ENCODE results near the gene NTN1.

The NTN1 gene

DNA sequence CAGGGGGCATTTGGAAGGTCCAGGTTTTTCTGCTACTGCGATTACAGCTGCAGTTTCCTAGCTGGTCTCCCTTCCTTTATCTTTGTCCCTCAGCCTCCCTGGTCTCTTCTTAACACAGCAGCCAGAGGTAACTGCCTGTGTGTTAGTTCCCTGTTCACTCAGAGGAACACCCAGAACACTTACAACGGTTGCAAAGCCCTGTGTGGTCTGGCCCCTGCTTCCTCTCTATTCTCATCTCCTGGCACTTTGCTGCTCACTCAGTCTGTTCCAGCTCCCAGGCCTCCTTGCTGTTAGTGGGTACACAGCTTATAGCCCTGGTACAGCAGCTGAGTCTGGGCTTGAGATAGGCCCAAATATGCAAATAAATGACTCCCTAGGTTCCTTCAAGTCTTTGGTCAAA, 16.4 kb downstream of the NTN1 start:
- DNase-seq (ENCODE audit: low read depth, low spot score), result no peak

DNA sequence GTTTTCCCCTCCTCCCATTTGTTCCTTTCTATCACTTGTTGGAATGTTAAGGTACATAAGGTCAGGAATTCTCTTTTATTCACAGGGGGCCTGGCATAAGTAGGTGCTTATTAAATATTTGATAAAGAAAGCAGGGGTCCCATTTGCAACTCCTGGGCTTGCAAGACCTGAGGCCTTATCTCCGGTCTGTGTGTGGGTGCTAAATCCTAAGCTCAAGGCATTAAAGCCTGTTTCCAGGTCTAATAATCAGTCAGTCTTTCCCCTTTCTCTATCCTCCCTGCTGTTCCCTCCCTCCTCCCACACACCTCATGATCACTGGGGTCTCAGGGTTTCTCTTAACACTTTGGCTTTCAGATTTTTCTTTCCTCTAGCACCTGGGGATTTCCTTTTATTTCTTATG, 17.1 kb downstream of the NTN1 start:
- no peak for DNase-seq (ENCODE audit: low read depth, low spot score)

DNA sequence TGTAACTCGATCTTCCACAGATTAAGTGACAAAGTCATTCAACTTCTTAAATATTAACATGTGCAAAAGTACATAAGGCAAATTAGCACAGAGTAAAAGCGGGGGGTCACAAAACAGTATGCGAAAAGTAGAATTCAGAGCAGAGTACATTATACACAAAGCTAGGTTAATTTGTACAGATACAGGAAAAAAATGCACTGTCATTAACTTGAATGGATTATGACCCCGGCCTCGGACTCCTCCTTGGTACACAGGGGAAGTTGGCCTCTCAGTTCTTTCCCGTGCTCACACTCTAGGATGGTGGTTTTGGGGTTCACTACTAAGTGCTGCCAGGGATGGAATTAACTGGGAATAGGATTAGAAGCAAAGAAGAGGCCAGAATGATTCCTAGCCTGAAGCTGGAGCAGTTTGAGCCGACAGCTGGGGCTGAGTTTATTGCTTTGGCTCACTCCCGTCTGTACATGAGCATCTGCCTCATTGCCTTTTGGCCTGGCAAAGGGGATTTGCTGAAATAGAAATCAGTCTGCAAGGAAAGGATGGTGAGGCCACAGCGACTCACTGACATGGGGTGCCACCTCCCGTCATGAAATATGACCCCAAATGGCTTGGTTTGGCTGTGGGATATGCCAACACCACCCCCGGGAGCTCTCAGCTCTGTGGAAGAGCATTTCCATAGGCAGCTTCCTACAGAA, 23.6 kb downstream of the NTN1 start:
- no peak for DNase-seq (ENCODE audit: low read depth, low spot score)

DNA sequence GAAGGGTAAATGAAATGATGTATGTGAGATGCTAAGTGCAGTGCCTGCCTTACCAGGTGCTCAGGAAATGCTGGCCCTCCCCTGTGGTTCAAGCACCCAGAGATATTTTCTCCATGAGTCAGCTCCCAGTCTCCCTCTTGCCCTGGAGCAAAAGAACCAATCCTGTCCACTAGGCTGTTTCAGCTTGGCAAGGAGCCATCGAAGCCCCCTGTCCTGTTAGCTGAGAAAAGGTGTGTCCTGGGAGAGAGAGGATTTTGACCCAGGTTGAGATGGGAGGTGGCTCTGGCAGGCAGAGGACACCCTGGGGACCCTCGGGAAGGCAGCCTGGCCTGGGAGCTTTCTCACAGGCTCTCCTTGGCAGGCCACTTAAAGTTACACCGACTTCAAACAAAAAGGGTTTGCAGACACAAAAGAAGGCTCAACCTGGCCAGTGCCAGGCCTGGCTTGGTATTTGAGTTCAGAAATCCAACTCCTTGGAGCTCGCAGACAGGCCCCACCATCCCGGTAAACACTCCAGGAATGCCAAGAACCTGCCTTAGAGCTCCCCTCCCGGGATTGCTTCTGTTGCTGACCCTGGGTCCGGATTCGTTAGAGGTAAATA, 29.6 kb downstream of the NTN1 start:
- no peak for DNase-seq (ENCODE audit: low read depth, low spot score)

DNA sequence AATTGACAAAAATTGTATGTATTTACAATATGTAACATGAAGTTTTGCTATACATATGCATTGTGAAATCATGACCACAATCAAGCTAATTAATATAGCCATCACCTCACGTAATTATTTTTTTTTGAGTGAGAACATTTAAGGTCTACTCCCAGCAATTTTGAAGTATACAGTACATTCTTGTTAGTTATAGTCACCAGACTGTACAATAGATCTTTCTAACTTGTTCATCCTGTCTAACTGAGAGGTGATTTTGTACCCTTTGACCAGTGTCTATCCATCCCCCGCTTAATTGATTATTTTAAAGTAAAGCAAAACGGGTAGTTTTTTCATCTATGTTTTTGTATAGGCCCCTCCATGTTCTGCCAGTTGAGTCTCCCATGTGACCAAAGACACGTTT, 30.3 kb downstream of the NTN1 start:
- DNase-seq (ENCODE audit: low read depth, low spot score), result no peak

DNA sequence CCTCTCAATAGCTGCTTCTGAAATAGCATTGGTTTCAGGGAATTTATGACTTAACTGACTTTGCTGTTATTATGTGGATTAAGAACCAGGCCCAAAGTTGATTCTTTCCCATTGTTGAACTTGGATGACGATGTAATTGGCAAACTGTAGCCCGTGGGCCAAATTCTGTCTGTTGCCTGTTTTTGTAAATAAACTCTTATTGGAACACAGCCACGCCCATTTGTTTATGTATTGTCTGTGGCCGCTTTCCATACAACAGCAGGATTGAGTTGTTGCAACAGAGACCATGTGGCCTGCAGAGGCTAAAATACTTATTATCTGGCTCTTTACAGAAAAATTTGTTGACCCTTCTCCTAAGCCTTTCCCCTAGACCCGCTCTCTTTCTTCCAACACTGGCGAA, 31.6 kb downstream of the NTN1 start:
- DNase-seq (ENCODE audit: low read depth, low spot score), result no peak

DNA sequence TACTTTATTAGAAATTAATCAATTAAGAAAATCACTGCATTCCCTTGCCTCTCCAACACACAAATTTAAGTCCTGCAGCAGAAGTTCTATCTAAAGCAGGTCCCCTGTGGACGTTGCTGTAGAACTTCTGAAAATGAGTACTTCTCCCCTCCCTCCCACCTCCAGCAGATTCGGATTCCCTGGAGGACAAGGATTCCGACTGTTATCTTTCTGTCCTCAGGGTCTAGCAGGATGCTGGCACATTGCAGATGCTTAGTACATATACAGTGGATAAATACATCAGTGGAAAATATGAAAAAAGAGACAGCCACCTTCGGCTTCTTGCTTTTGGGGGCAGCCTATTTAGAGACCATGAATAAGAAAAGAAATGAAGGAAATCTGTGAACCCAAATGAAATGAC, 32.1 kb downstream of the NTN1 start:
- no peak for DNase-seq (ENCODE audit: low read depth, low spot score)

DNA sequence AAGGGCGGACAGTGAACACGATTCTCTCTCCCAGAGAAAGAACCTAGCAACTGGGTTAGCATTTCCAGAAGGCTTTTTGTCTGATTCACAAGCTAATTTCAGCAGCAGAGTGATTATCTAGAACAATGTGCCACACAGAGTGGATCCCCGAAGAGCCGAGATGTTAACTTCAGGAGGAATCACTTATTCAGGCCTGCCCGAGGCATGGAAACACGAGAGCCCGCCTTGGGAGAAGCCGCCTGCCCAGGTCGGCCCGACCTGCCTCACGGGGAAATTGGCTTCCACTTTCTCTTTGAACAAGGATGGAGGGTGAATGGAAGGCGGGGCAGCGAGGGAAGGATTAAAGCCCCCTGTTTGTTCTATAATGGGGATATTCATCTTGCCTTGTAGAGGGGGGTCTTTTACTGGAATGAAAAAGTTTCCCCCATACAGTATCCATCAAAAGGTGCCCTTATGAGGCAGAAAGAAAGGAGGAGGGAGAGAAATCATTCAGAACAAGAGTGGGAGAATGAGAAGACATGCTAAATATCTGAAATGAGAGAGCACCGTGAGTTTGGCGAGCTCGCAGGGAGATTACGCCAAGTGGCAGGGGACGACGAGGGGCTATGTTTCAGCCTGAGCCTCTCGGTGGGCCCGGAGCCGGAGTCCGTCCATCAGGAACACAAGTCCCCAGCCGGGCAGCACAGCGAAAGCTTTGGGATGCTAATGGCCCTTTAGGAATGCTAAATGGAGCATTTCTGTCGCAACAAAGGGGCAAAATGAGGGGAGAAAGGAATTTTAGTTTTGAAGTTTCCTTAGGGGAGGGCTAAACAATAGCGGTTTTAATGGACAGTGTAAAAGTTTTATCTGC, 33.0 kb downstream of the NTN1 start:
- DNase-seq (ENCODE audit: low read depth, low spot score), result no peak

DNA sequence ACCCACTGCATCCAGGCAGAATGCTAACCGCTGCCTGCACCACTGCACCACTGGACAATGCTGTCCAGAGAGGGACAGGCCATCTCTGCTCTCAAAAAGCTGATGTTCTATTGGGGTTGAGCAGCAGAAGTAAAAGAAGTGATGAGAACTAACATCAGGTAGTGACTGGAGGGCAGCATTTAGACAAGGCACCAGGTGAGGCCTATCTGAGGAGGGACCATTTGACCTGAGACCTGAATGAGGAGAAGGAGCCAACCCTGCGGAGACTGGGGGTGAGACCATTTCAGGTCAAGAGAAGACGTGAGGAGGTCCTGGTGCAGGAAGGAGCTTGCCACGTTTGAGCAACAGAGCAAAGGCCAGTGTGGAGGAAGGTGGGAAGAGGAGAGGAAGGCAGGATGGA, 34.0 kb downstream of the NTN1 start:
- DNase-seq (ENCODE audit: low read depth, low spot score), result no peak

DNA sequence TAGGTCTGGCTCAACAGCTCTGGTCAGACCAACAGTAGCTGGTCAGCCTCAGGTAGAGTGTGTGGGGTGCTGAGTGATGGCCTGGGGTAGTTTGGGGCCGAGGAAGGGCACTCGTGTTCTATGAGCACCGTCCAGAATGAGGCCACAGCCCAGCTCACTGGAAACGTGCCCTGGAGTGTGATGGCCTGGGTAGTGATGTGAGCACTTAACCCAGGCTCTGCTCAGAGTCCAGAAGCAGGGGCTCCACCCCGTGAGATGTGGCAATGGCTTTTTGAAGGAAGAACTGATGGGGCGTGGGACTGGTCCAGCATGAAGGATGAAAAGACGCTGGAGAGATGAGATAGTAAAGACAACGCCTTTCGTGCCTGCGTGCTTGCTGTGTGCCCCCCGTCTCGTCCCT, 35.3 kb downstream of the NTN1 start:
- no peak for DNase-seq (ENCODE audit: low read depth, low spot score)

DNA sequence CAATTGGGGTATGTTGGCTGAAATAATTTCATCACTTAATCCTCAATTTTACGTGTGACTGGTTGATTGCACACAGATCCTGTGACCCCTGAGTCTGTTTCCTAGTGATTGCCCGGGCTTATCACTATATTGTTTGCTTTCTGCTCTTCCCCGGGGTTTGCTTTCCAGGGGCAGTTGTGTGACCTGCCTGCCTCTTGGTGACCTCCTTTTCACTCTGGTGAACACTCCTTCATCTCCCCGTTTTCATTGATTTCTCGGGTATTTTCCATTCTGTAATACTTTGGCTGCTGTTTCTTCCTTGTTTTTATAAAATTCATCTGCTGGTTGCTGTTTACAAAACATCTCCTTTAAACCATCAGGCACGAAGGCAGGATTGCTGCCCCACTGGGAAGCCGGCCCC, 36.0 kb downstream of the NTN1 start:
- DNase-seq (ENCODE audit: low read depth, low spot score), result no peak

DNA sequence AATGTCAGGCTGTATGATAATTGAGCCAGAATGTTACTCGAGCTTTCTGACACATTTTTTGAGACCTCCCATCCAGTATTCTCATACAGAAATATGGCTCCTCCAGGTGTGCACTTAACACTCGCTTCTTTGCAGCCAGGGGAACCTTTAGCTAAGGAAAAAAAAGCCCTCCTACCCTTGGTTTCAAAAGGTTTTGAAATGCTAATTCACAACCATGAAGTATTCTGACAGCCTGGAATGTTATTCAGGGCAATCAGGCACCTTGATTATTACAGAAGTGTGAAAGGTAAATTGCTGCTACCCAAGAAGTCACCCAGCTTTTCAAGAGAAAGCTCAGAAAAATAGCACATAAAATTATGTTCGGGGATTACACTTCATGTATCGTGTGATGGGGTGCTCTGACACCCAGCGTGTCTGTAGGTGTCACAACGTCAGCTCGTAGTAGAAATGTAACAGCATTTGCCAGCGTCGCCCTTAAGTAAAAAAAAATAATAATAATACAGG, 41.1 kb downstream of the NTN1 start:
- DNase-seq (ENCODE audit: low read depth, low spot score), result no peak

DNA sequence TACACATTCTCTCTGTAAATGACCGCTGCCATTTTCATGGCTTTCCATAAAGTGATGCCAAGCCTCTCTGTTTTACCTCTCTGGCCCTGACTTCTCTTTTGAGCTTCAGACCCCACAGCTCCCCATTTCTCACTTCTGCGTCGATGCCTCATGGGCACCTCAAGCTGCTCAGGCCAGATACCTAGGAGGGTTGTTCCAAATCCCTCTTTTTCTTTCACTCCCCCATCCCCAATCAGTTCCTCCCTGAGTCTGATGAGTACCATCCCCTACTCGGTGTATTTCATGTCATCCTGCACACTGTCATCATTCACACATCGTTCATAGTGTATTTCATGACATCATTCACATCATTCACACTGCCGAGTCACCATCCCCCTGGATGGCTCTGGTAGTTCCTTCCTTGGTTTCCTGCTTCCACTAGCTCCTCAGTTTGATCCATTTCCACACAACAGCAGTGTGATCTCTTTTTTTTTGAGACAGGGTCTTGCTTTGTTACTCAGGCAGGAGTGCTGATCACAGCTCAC, 43.1 kb downstream of the NTN1 start:
- no peak for DNase-seq (ENCODE audit: low read depth, low spot score)

DNA sequence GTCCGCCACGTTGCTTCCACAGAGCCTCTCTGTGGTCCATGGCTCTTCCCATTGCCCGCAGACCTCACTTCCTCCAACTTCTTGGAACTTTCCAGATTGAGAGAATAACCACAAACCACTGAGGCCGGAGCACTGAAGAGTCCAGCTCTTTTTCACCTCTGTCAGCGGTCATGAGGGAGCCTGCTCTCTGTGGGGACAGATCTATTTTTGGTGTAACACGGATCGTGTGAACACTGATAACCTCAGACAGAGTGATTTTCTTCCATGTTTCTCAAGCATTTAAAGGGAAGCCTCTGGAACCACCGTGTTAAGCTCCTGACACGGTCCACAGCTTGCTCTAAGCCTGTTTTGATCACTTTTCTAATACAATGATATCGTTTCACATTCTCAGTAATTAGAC, 49.7 kb downstream of the NTN1 start:
- DNase-seq (ENCODE audit: low read depth, low spot score), result no peak

DNA sequence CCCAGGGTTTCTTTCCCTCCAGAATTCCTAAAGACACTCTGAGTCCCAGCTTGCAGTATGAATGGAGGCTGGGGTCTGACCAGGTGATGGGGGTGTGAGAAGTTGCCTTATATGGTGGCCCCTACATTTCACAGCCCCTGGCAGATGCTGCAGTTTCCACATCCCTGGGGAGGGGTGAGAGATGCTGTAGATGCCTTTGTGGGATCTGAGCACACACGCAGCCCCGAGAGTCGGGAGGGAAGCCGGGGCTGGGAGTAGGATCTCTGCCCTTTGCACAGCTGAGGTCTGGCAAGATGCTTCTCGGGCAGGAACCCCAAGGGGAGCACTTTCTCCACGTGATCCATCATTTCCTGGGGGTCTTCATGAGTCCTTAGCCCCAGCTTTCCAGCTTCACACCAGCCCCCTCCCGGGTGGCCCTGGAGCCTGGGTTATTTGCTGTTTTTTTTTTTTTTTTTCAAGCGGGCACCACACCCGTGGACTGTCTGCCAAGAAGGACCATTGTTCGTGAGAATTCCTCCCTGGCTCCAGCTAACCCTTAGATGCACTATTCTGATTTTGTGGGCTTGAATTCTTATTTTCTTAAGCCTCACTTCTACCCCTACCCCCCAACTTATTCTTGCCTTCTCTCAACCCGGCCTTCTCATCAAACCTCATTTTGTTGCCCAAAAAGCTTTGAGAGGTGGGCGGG, 50.6 kb downstream of the NTN1 start:
- no peak for DNase-seq (ENCODE audit: low read depth, low spot score)

DNA sequence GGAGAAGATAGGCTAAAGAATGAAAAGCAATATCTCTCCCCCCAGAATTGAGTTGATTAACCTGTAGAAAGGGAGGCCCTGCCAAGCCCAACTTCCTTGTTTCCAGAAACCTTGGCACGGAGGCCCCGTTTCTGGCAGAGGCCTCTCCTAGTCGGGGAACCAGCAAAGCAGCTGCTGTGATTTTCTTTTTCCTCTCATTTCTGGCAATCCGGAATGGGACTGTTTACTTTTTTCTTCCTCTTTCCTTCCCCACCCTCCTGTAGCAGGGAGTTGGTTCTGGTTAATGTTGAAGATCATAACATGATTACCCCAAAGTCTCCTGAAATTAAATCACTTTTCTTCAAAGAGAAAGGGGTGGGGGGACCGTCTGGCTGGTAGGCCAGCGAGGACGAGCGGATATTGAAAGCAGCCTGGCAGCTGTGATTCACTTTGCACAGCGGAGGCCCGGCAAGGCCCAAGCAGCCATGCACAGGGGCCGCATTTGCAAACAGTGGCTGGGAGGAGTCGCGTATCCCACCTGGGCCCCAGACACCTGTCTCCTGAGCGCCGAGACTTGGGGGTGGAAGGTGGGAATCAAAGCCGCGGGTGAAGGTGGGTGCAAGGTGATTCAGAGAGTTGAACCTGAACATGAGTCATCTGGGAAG, 51.5 kb downstream of the NTN1 start:
- no peak for DNase-seq (ENCODE audit: low read depth, low spot score)

DNA sequence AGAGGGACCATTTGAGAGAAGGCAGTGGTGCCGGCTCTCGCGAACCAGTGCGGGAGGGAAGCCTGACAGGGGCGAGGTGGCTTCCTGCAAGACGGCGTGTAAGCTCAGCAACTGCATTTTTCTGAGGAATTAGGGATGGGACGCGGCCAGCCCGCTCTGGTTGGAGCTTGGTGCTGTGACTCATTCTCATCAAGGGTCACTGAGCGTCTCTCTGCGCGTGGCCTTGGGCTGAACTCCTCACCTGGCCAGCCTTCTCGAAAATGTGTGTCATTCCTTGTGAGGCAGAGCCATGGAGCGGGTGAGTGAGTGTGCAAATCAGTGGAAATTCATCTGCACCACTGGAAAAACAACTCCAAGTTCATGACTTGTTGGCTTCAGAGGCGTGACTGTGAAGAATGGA, 52.8 kb downstream of the NTN1 start:
- DNase-seq (ENCODE audit: low read depth, low spot score), result no peak

DNA sequence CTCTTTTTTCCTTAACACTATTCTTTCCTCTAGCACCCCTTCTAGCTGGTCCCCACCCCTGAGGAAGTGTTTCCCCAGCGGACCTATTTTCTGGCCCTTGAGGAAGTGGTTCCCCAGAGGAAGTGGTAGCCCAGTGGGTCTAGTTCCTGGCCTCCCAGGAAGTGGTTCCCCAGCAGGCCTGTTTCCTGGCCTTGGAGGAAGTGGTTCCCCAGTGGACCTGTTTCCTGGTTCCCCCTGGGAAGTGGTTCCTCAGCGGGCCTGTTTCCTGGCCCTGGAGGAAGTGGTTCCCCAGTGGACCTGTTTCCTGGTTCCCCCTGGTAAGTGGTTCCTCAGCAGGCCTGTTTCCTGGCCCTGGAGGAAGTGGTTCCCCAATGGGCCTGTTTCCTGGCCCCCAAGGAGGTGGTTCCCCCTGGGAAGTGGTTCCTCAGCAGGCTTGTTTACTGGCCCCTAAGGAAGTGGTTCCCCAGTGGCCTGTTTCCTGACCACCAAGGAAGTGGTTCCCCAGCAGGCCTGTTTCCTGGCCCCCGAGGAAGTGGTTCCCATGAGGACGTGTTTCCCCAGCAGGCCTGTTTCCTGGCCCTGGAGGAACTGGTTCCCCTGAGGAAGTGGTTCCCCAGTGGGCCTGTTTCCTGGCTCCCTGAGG, 58.3 kb downstream of the NTN1 start:
- no peak for DNase-seq (ENCODE audit: low read depth, low spot score)

DNA sequence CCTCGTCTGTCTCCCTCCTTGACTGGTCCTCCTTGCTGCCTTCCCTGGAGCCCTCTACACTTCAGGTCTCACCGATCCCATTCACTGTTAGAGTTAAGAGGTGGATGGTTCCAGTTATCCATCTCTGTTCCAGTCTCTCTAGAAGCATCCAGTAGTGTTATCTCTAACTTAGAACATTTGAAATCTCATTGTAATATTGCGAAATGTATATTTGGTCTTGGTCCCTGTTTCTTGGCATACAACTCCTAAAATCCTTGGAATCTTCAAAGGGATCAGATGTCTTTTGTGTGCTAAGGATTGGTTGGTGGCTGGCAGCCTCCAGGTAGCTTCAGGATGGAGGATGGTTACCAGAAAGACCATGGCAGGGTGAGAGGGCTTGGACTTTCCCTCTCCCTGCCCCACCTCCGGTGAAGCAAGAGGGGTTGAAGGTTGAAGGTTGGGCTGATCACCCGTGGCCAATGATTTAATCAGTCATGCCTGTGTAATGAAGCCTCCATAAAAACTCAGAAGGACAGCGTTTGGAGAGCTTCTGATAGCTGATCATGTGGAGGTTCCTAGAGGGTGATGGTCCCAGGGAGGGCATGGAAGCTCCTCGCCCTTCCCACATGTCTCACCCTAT, 59.1 kb downstream of the NTN1 start:
- no peak for DNase-seq (ENCODE audit: low read depth, low spot score)

DNA sequence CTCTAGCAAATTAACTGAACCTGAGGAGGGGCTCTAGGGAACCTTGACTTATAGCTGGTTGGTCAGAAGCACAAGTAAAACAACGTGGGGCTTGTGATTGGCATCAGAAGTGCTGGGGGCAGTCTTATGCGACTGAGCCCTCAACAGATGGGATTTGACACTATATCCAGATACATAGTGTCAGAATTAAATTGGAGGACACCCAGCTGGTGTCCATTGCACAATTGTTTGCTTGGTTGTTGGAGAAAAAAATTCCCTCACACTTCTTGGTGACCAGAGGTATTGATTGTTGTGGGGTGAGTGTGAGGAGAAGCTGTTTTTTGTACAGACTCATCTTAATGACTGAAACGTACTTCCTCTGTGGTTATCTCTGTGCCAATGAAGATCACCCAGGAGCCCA, 59.7 kb downstream of the NTN1 start:
- no peak for DNase-seq (ENCODE audit: low read depth, low spot score)

Measured in activated naive CD8-positive, alpha-beta T cell treated with anti-CD3 and anti-CD28 coated beads, Interleukin-2, amount 50 U/mL, for 16 hours (primary cell).